K562 (cell line): Measurements from ENCODE around the gene SH3BP2. TPM values are rescaled to one million over a fixed set of nuclear protein-coding genes. Genes with fewer than 3 reads are reported as not detected.
A peak's percentile ranks its signal among the peaks of the same experiment; 100 is the strongest.

ENCODE experiments used
- DNMT1 ChIP-seq: fragments of 450-650 bp; IDR thresholded peaks from 2 replicates; pipeline ENCODE4 v1.6.1; 2016; ENCODE audit warnings: antibody characterized with exemption, mild to moderate bottlenecking
- ETS2 ChIP-seq: IDR thresholded peaks from 2 replicates; pipeline ENCODE4 v1.6.1; 2016; ENCODE audit warnings: borderline replicate concordance, missing genetic modification characterization, mild to moderate bottlenecking, moderate library complexity, missing compliant biosample characterization; ENCODE audit not compliant: poor library complexity, severe bottlenecking
- KDM4B ChIP-seq, 2 experiments: fragments of 450-650 bp in 1 of 2; sonication (generic) in 1 of 2; IDR thresholded peaks; 2 replicates each; pipeline ENCODE4 v1.6.1; 2016 to 2017; ENCODE audit warnings: borderline replicate concordance in 2 of 2, antibody characterized with exemption in 1 of 2, low read depth in 1 of 2, mild to moderate bottlenecking in 1 of 2
- KLF1 ChIP-seq: fragments of 450-650 bp; IDR thresholded peaks from 2 replicates; pipeline ENCODE4 v1.6.1; 2016; ENCODE audit warnings: missing genetic modification characterization, missing compliant biosample characterization
- MAFF ChIP-seq: IDR thresholded peaks from 2 replicates; pipeline ENCODE4 v1.6.1; 2012; ENCODE audit warnings: low read length, improper control_type of control experiment
- RAD21 ChIP-seq, 2 experiments: fragments of 250-450 bp in 1 of 2; fragments of 450-650 bp in 1 of 2; sonication (Bioruptor Pico) in 1 of 2; formaldehyde crosslinking in 1 of 2; IDR thresholded peaks in 1 of 2; conservative IDR thresholded peaks in 1 of 2; 2 replicates each; pipeline versions ENCODE4 v1.4.0 to v1.8.0; 2020 to 2022; ENCODE audit warnings: mild to moderate bottlenecking in 2 of 2, moderate library complexity in 1 of 2
- SNIP1 ChIP-seq: fragments of 450-650 bp; IDR thresholded peaks from 2 replicates; pipeline ENCODE4 v1.7.1; 2017; ENCODE audit warnings: low read depth, mild to moderate bottlenecking
- TARDBP ChIP-seq: fragments of 450-650 bp; IDR thresholded peaks from 2 replicates; pipeline ENCODE4 v1.6.1; 2016
- TEAD2 ChIP-seq: fragments of 450-650 bp; IDR thresholded peaks from 2 replicates; pipeline ENCODE4 v1.6.1; 2016; ENCODE audit warnings: missing genetic modification characterization, control low read depth, missing compliant biosample characterization
- TRIM24 ChIP-seq, 2 experiments: fragments of 450-650 bp; IDR thresholded peaks; 2 replicates each; pipeline ENCODE4 v1.6.1; 2016
- U2AF1 ChIP-seq: fragments of 200-400 bp; formaldehyde crosslinking; optimal IDR thresholded peaks from 2 replicates; pipeline ENCODE3; 2017; ENCODE audit warnings: mild to moderate bottlenecking, low read depth, low read length, moderate library complexity
- WHSC1 ChIP-seq: IDR thresholded peaks from one replicate; pipeline ENCODE4 v1.6.1; 2012; ENCODE audit warnings: low read length, control low read depth, inconsistent platforms
- ZNF24 ChIP-seq: fragments of 450-650 bp; IDR thresholded peaks from 2 replicates; pipeline ENCODE4 v1.6.1; 2016
- ZNF507 ChIP-seq: conservative IDR thresholded peaks from 2 replicates; pipeline ENCODE4 v1.6.1; 2017; ENCODE audit warnings: missing genetic modification characterization, missing compliant biosample characterization
- ZNF584 ChIP-seq: fragments of 200-800 bp; sonication (Bioruptor generic); IDR thresholded peaks from 2 replicates; pipeline ENCODE4 v1.6.1; 2016; ENCODE audit warnings: low read depth, mild to moderate bottlenecking, missing genetic modification characterization, missing compliant biosample characterization
- ZNF644 ChIP-seq: fragments of 200-800 bp; sonication (Bioruptor generic); IDR thresholded peaks from 2 replicates; pipeline ENCODE4 v1.6.1; 2016; ENCODE audit warnings: low read depth, missing genetic modification characterization, missing compliant biosample characterization
- ZNF766 ChIP-seq: fragments of 200-800 bp; sonication (Bioruptor generic); conservative IDR thresholded peaks from 2 replicates; pipeline ENCODE4 v1.6.1; 2016; ENCODE audit warnings: missing genetic modification characterization, missing compliant biosample characterization
- ZNF778 ChIP-seq: fragments of 450-650 bp; formaldehyde crosslinking; IDR thresholded peaks from 2 replicates; pipeline ENCODE4 v1.4.0; 2020; ENCODE audit warnings: mild to moderate bottlenecking, moderate library complexity
- polyA plus RNA-seq, 8 experiments: library from polyadenylated mRNA; depleted of rRNA in 4 of 8; stranded (reverse) in 5 of 8; unstranded in 3 of 8; fragments of >200 nt; fragmentation: Nextera tagmentation in 2 of 8; fragmentation: Illumina TruSeq in 1 of 8; extraction: Ambion mirVana in 2 of 8; extraction: Trizol in 1 of 8; gene quantifications; 2 replicates each; pipeline versions ENCODE4 v1.2.1 to v1.2.3, GENCODE V29; 2011 to 2014; ENCODE audit warnings: inconsistent platforms in 1 of 8, missing spikeins in 1 of 8
- total RNA-seq, 7 experiments: library from RNA; depleted of rRNA in 6 of 7; stranded (reverse); fragments of >200 nt in 6 of 7; fragmentation: Illumina TruSeq in 2 of 7; extraction: Trizol in 2 of 7; gene quantifications; 2 replicates each; pipeline versions ENCODE4 v1.2.1 to v1.2.3, GENCODE V29; 2011 to 2021; ENCODE audit warnings: low replicate concordance in 1 of 7
- TF ChIP-seq, protein P1 (sequence below): fragments of 450-650 bp; formaldehyde crosslinking; IDR thresholded peaks from 2 replicates; pipeline ENCODE4 v1.4.0; 2020; ENCODE audit warnings: mild to moderate bottlenecking, moderate library complexity
- TF ChIP-seq, protein P2 (sequence below): sonication (generic); formaldehyde crosslinking; IDR thresholded peaks from 2 replicates; pipeline ENCODE4 v1.5.0; 2020; ENCODE audit warnings: missing genetic modification reagents
- TF ChIP-seq, protein P3 (sequence below): fragments of 450-650 bp; IDR thresholded peaks from 2 replicates; pipeline ENCODE4 v1.6.1; 2017; ENCODE audit warnings: mild to moderate bottlenecking, moderate library complexity
- TF ChIP-seq, protein P4 (sequence below): sonication (generic); formaldehyde crosslinking; IDR thresholded peaks from 2 replicates; pipeline ENCODE4 v1.8.1; 2022; ENCODE audit warnings: missing genetic modification reagents

The SH3BP2 gene
- total and polyA plus RNA-seq, 9 of the 15 experiments (the other 6 are each of a cell fraction or from before 2014, with no cell fraction given) = 0.34 to 16.0 (median 5.1) TPM

DNA sequence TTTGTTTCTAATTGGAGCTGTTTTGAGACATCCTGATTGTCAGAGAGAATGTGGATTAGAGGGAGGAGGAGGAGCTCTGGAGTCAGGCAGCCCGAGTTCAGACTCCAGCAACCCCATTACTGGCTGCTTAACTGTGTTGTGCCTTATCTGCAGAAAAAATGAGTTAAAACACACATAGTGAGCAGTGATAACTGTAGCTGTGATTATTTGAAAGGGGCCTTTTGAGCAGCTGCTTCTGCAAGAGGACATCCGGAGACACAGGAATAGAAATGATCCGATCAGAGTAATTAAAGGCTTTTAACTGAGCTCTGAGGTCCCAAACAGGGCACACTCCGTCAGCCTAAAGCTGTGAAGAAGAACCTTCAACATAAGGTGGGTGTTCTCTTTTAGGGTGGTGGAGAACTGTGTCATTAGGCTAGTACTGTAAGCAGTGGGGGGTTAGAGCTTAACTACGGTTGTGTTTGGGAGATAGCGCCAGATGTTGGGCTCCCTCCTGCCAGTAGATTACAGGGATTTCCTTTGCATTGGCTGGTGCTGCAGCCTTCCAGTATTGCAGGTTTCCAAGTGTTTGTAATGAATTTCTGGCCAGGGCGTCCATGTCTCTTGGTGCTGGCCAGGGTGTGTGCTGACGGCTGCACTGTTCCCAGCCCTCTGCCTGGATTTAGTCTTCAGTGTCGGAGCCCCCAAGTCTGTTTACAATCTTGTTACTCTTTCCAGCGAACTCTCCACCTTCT is 75.0 kb downstream of the SH3BP2 start (continued):
- peak in 1 of 2 experiments; percentile 10; a peak in 1 of 4 replicates for TF ChIP-seq RAD21 (CRISPR knock-in tag; conservative IDR thresholded peaks at IDR 0.05 in 1 of 2, IDR thresholded peaks at IDR 0.05 in 1 of 2)
- peak; percentile 72; the same call in 1 of the 2 replicates for TF ChIP-seq ZNF584 (CRISPR knock-in tag)
- no peak for TF ChIP-seq ZNF24
- no peak for TF ChIP-seq ZNF507 (tag)
- TF ChIP-seq SNIP1 = no peak
- TF ChIP-seq KLF1 (tag) = no peak
- no peak for TF ChIP-seq ETS2
- TF ChIP-seq ZNF644 (tag) = peak; percentile 67; the same call in 1 of the 2 replicates
- TF ChIP-seq, protein P1, sequence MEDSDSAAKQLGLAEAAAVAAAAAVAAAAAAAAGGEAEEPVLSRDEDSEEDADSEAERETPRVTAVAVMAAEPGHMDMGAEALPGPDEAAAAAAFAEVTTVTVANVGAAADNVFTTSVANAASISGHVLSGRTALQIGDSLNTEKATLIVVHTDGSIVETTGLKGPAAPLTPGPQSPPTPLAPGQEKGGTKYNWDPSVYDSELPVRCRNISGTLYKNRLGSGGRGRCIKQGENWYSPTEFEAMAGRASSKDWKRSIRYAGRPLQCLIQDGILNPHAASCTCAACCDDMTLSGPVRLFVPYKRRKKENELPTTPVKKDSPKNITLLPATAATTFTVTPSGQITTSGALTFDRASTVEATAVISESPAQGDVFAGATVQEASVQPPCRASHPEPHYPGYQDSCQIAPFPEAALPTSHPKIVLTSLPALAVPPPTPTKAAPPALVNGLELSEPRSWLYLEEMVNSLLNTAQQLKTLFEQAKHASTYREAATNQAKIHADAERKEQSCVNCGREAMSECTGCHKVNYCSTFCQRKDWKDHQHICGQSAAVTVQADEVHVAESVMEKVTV (CRISPR knock-in tag) = no peak
- TF ChIP-seq KDM4B (IDR thresholded peaks at IDR 0.05; ENCODE audit: borderline replicate concordance in 2 of 2, low read depth in 1 of 2) = no peak
- TF ChIP-seq TARDBP = peak; percentile 78
- TF ChIP-seq WHSC1 = no peak
- TF ChIP-seq ZNF766 (CRISPR knock-in tag) = peak; percentile 33; the same call in 1 of the 2 replicates
- TF ChIP-seq, protein P2, sequence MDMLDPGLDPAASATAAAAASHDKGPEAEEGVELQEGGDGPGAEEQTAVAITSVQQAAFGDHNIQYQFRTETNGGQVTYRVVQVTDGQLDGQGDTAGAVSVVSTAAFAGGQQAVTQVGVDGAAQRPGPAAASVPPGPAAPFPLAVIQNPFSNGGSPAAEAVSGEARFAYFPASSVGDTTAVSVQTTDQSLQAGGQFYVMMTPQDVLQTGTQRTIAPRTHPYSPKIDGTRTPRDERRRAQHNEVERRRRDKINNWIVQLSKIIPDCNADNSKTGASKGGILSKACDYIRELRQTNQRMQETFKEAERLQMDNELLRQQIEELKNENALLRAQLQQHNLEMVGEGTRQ (CRISPR knock-in tag) = no peak
- no peak for TF ChIP-seq ZNF778 (CRISPR knock-in tag)
- no peak for TF ChIP-seq DNMT1
- no peak for TF ChIP-seq MAFF
- TF ChIP-seq, protein P3, sequence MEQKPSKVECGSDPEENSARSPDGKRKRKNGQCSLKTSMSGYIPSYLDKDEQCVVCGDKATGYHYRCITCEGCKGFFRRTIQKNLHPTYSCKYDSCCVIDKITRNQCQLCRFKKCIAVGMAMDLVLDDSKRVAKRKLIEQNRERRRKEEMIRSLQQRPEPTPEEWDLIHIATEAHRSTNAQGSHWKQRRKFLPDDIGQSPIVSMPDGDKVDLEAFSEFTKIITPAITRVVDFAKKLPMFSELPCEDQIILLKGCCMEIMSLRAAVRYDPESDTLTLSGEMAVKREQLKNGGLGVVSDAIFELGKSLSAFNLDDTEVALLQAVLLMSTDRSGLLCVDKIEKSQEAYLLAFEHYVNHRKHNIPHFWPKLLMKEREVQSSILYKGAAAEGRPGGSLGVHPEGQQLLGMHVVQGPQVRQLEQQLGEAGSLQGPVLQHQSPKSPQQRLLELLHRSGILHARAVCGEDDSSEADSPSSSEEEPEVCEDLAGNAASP = no peak
- TF ChIP-seq, protein P4, sequence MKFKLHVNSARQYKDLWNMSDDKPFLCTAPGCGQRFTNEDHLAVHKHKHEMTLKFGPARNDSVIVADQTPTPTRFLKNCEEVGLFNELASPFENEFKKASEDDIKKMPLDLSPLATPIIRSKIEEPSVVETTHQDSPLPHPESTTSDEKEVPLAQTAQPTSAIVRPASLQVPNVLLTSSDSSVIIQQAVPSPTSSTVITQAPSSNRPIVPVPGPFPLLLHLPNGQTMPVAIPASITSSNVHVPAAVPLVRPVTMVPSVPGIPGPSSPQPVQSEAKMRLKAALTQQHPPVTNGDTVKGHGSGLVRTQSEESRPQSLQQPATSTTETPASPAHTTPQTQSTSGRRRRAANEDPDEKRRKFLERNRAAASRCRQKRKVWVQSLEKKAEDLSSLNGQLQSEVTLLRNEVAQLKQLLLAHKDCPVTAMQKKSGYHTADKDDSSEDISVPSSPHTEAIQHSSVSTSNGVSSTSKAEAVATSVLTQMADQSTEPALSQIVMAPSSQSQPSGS (CRISPR knock-in tag) = no peak
- TF ChIP-seq TEAD2 (tag) = no peak
- TF ChIP-seq U2AF1 = no peak
- peak; percentile 87 to 88 for TF ChIP-seq TRIM24 (IDR thresholded peaks at IDR 0.05)
